KOPT-K1 (cell line): ENCODE results near the gene RNF112.
"Not testable (repeated sequence)": the region's sequence is repeated elsewhere in the genome, so short reads cannot be mapped to it uniquely, and the experiment has no call there.

ENCODE experiments used
- H3K27ac ChIP-seq: fragments of 200-600 bp; sonication (generic); 2 replicates; pipeline ENCODE4 v1.5.1; 2016; ENCODE audit warnings: antibody characterized with exemption, mild to moderate bottlenecking, low read depth, low read length; ENCODE audit not compliant: poor library complexity, severe bottlenecking
- H3K36me3 ChIP-seq: fragments of 200-600 bp; sonication (generic); 2 replicates; pipeline ENCODE4 v1.5.1; 2017; ENCODE audit warnings: antibody characterized with exemption, mild to moderate bottlenecking, low read length, moderate library complexity; ENCODE audit not compliant: insufficient read depth
- H3K9me3 ChIP-seq: fragments of 200-600 bp; sonication (generic); 2 replicates; pipeline ENCODE4 v1.5.1; 2017; ENCODE audit warnings: antibody characterized with exemption, low read length, mild to moderate bottlenecking; ENCODE audit not compliant: insufficient read depth, poor library complexity, severe bottlenecking

The RNF112 gene

DNA sequence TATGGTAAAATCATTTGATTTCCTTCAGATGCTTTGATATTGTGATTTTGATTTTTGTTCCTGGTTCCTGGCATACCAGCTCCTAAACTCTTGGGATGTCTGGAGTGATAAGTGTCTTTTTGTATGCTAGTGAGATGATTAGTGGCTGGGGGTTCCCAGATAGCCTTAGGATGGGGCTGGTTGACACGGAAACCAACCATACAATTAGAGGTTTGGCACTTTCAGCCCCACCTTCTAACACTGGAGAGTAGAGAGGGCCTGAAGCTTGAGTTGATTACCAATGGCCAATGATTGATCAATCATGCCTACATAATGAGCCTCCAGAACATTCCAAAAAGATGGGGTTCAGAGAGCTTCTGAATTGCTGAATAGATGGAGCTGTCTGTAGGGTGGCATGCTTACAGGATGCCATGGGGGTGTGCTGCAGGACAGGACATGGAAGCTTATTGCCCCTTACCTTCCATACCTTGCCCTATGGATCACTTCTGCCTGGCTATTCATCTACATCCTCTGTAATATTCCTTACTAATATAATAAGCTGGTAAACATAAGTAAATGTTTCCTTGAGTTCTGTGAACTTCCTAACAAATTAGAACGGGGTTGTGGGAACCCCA is 22.8 kb downstream of the RNF112 start:
- Histone ChIP-seq H3K36me3 (no peaks in the 10 kb centered on the region), H3K27ac (no peak overlapping the region), H3K9me3 (no peaks in the 10 kb centered on the region)

DNA sequence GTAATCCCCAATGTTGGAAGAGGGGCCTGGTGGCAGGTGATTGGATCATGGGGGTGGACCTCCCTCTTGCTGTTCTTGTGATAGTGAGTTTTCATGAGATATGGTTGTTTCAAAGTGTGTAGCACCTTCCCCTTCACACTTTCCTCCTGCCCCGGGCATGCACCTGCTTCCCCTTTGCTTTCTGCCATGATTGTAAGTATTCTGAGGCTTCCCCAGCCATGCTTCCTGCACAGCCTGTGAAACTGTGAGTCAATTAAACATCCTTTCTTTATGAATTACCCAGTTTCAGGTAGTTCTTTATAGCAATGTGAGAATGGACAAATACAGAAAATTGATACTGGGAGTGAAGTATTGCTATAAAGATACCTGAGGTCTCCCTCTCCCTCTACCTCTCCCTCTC is 29.4 kb downstream of the RNF112 start:
- no peaks in the 10 kb centered on the region for H3K36me3 ChIP-seq
- H3K27ac ChIP-seq, result no peak overlapping the region
- H3K9me3 ChIP-seq, result peaks cover 24% of the 10 kb centered on the region

DNA sequence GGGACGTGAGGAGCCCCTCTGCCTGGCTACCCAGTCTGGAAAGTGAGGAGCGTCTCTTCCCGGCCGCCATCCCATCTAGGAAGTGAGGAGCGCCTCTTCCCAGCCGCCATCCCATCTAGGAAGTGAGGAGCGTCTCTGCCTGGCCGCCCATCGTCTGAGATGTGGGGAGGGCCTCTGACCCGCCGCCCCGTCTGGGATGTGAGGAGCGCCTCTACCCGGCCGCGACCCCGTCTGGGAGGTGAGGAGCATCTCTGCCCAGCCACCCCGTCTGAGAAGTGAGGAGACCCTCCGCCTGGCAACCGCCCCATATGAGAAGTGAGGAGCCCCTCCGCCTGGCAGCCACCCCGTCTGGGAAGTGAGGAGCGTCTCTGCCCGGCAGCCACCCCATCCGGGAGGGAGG is 30.3 kb downstream of the RNF112 start:
- H3K27ac ChIP-seq, result not testable (repeated sequence)
- peaks cover 24% of the 10 kb centered on the region for H3K9me3 ChIP-seq

GRCh38 chr17:19442731-19443130 is 31.7 kb downstream of the RNF112 start:
- Histone ChIP-seq H3K36me3 (no peaks in the 10 kb centered on the region), H3K27ac (no peak overlapping the region), H3K9me3 (peaks cover 24% of the 10 kb centered on the region)

More for the DNA sequence above, 30.3 kb downstream of the RNF112 start:
- H3K36me3 ChIP-seq, result not testable (repeated sequence)

- Histone ChIP-seq H3K27ac (no peak overlapping the region), H3K36me3 (no peaks in the 10 kb centered on the region), H3K9me3 (peaks cover 24% of the 10 kb centered on the region)
Measured at GRCh38 chr17:19443148-19443547, 32.1 kb downstream of the RNF112 start.

GRCh38 chr17:19445105-19445504 is 34.1 kb downstream of the RNF112 start:
- Histone ChIP-seq H3K9me3 (peaks cover 24% of the 10 kb centered on the region), H3K27ac (no peak overlapping the region), H3K36me3 (no peaks in the 10 kb centered on the region)

DNA sequence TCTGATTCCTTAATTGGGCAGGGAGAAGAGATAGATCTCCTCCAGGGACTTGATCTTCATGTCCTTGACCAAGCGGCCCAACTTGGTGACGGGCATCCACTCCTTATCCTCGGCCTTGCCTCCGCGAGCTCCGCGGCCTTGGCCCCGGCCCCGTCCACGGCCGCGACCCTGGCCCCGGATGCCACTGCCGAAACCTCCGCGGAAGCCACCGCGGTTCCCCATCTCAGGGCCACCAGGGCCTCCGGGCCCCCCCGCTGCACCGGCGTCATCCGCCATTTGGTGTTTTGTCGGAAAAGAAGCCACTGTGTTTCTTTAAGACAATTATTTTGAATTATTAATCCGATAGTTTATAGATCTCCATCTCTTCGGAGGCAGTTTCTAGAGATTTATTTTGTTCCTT is 35.5 kb downstream of the RNF112 start:
- not testable (repeated sequence) for H3K36me3 ChIP-seq, H3K27ac ChIP-seq
- peaks cover 24% of the 10 kb centered on the region for H3K9me3 ChIP-seq

GRCh38 chr17:19447085-19447583 is 36.1 kb downstream of the RNF112 start:
- Histone ChIP-seq H3K9me3 (peaks cover 24% of the 10 kb centered on the region), H3K27ac (no peak overlapping the region), H3K36me3 (no peaks in the 10 kb centered on the region)

DNA sequence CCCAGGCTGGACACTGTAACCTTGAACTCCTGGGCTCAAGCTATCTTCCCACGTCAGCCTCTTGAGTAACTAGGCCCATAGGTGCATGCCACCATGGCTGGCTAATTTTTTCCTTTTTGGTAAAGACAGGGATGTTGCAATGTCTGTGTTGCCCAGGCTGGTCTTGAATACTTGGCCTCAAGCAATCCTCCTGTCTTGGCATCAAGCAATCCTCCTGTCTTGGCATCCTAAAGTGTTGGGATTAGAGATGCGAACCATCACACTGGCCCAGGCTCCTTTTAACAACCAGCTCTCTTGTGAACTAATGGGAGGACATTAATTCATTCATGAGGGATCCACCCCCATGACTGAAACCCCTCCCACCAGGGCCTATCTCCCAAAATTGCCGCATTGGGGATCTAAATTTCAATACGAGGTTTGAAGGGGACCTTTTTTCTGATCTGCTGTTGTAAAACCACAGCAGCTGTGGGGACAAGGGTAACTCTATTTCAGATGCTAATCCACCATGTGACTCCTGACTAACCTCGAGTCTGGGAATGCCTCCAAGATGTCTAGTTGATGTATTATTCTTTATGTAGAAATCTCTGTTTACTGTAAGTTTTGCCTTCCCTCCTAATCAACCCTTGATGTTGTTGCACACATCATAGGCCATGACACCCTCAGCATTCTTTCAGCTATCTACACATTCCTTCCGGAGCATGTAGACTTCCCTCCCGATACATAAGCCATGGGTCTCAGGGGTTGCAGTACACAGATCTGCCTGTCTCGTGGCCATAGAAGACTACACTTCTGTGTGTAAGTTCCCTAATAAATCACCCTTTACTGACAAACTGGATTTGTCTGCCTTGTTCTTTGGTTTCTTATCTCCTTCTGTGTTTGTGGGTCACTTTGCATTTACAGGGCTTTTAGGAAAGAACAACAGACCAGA is 37.6 kb downstream of the RNF112 start:
- H3K9me3 ChIP-seq, result peaks cover 12% of the 10 kb centered on the region
- H3K27ac ChIP-seq, result no peak overlapping the region
- H3K36me3 ChIP-seq, result no peaks in the 10 kb centered on the region

GRCh38 chr17:19449656-19450055 is 38.6 kb downstream of the RNF112 start:
- no peak overlapping the region for H3K27ac ChIP-seq
- no peaks in the 10 kb centered on the region for H3K36me3 ChIP-seq

GRCh38 chr17:19453296-19453695 is 42.3 kb downstream of the RNF112 start:
- Histone ChIP-seq H3K27ac (no peak overlapping the region), H3K9me3 (no peaks in the 10 kb centered on the region), H3K36me3 (no peaks in the 10 kb centered on the region)

More at GRCh38 chr17:19449656-19450055, 38.6 kb downstream of the RNF112 start:
- H3K9me3 ChIP-seq, result peaks cover 6% of the 10 kb centered on the region

GRCh38 chr17:19454074-19454473 is 43.0 kb downstream of the RNF112 start:
- no peak overlapping the region for H3K27ac ChIP-seq
- no peaks in the 10 kb centered on the region for H3K36me3 ChIP-seq
- H3K9me3 ChIP-seq, result no peaks in the 10 kb centered on the region

GRCh38 chr17:19456016-19456927 is 45.2 kb downstream of the RNF112 start:
- Histone ChIP-seq H3K27ac (no peak overlapping the region), H3K36me3 (no peaks in the 10 kb centered on the region), H3K9me3 (no peaks in the 10 kb centered on the region)

- Histone ChIP-seq H3K9me3 (no peaks in the 10 kb centered on the region), H3K36me3 (no peaks in the 10 kb centered on the region), H3K27ac (no peak overlapping the region)
Measured at GRCh38 chr17:19457046-19457445, 46.0 kb downstream of the RNF112 start.

GRCh38 chr17:19457830-19458271 is 46.8 kb downstream of the RNF112 start:
- Histone ChIP-seq H3K36me3 (no peaks in the 10 kb centered on the region), H3K27ac (no peak overlapping the region), H3K9me3 (no peaks in the 10 kb centered on the region)
